Measurements from ENCODE around the gene CENPP.

GRCh38 chr9:92291577-92291976, 34.2 kb upstream of the CENPP start:
- TF ChIP-seq EZH2 (IDR thresholded peaks at IDR 0.05; ENCODE audit: borderline replicate concordance, low read length): no peak
- TF ChIP-seq CTCF (conservative IDR thresholded peaks at IDR 0.05 in 1 of 2, IDR thresholded peaks at IDR 0.05 in 1 of 2; ENCODE audit: extremely low read depth in 1 of 2, insufficient read depth in 1 of 2, low read depth in 1 of 2, low read length in 2 of 2): no peak
